HEK293T (cell line): ENCODE data around the gene TMEM179.

Experiments used
- CTCF ChIA-PET: fragments of 350-600 bp; formaldehyde crosslinking; extraction: SDS; loops from one replicate; lab custom pipeline; 2021; ENCODE audit warnings: antibody characterized with exemption, inconsistent platforms; lab: Yijun Ruan, JAX
- POLR2A ChIA-PET: fragments of 350-600 bp; formaldehyde crosslinking; extraction: SDS; loops from one replicate; lab custom pipeline; 2020; ENCODE audit warnings: antibody characterized with exemption, inconsistent platforms; lab: Yijun Ruan, JAX
- DNase-seq: peaks from one replicate; pipeline ENCODE4 v3.0.0; 2012; ENCODE audit warnings: mixed read lengths; ENCODE audit errors: extremely low spot score
- ARNT ChIP-seq: fragments of 450-650 bp; IDR thresholded peaks from 2 replicates; pipeline ENCODE4 v1.6.1; 2017; ENCODE audit warnings: mild to moderate bottlenecking
- BHLHE40 ChIP-seq: fragments of 450-650 bp; IDR thresholded peaks from 2 replicates; pipeline ENCODE4 v1.6.1; 2016; ENCODE audit warnings: mild to moderate bottlenecking, moderate library complexity, borderline replicate concordance
- CTBP1 ChIP-seq: fragments of 450-650 bp; IDR thresholded peaks from 2 replicates; pipeline ENCODE4 v1.6.1; 2016; ENCODE audit warnings: borderline replicate concordance
- ELF4 ChIP-seq: fragments of 450-650 bp; IDR thresholded peaks from 2 replicates; pipeline ENCODE4 v1.6.1; 2017; ENCODE audit warnings: antibody characterized with exemption
- FOXA1 ChIP-seq: fragments of 450-650 bp; IDR thresholded peaks from 2 replicates; pipeline ENCODE4 v1.6.1; 2016; ENCODE audit warnings: mild to moderate bottlenecking
- FOXK2 ChIP-seq: fragments of 450-650 bp; IDR thresholded peaks from 2 replicates; pipeline ENCODE4 v1.6.1; 2016; ENCODE audit warnings: mild to moderate bottlenecking
- FOXM1 ChIP-seq: fragments of 450-650 bp; IDR thresholded peaks from 2 replicates; pipeline ENCODE4 v1.6.1; 2017; ENCODE audit warnings: mild to moderate bottlenecking, borderline replicate concordance
- HDGF ChIP-seq: fragments of 450-650 bp; IDR thresholded peaks from 2 replicates; pipeline ENCODE4 v1.6.1; 2017; ENCODE audit warnings: antibody characterized with exemption, borderline replicate concordance
- L3MBTL2 ChIP-seq: fragments of 450-650 bp; conservative IDR thresholded peaks from 2 replicates; pipeline ENCODE4 v1.6.1; 2016; ENCODE audit warnings: mild to moderate bottlenecking
- LEF1 ChIP-seq: fragments of 450-650 bp; IDR thresholded peaks from 2 replicates; pipeline ENCODE4 v1.6.1; 2017; ENCODE audit warnings: mild to moderate bottlenecking, borderline replicate concordance
- NFRKB ChIP-seq: fragments of 450-650 bp; IDR thresholded peaks from 2 replicates; pipeline ENCODE4 v1.6.1; 2016; ENCODE audit warnings: mild to moderate bottlenecking, moderate library complexity
- PKNOX1 ChIP-seq: fragments of 450-650 bp; IDR thresholded peaks from 2 replicates; pipeline ENCODE4 v1.6.1; 2016
- SP1 ChIP-seq: fragments of 450-650 bp; IDR thresholded peaks from 2 replicates; pipeline ENCODE4 v1.6.1; 2017
- SUZ12 ChIP-seq: fragments of 450-650 bp; IDR thresholded peaks from 2 replicates; pipeline ENCODE4 v1.6.1; 2016; ENCODE audit warnings: mild to moderate bottlenecking
- TARDBP ChIP-seq: fragments of 450-650 bp; IDR thresholded peaks from 2 replicates; pipeline ENCODE4 v1.6.1; 2016
- ZNF384 ChIP-seq: fragments of 450-650 bp; IDR thresholded peaks from 2 replicates; pipeline ENCODE4 v1.6.1; 2016

Gene TMEM179

GRCh38 chr14:104554088-104554607 lies 50.4 kb downstream of the TMEM179 start:
- ChIA-PET CTCF (interaction anchor here (0.7 kb wide), 1 partner anchor 23 kb away, joined by 3 read pairs; no protein-coding TSS in a partner anchor), POLR2A (no interaction called here)
- no peak for TF ChIP-seq FOXM1
- no peak for TF ChIP-seq LEF1
- no peak for TF ChIP-seq CTBP1
- TF ChIP-seq SP1, result no peak
- TF ChIP-seq PKNOX1, result no peak
- TF ChIP-seq FOXA1, result no peak
- TF ChIP-seq HDGF, result no peak
- no peak for TF ChIP-seq SUZ12
- no peak for TF ChIP-seq FOXK2
- no peak for TF ChIP-seq BHLHE40
- no peak for TF ChIP-seq NFRKB
- TF ChIP-seq ELF4, result no peak
- DNase-seq, result no peak

DNA sequence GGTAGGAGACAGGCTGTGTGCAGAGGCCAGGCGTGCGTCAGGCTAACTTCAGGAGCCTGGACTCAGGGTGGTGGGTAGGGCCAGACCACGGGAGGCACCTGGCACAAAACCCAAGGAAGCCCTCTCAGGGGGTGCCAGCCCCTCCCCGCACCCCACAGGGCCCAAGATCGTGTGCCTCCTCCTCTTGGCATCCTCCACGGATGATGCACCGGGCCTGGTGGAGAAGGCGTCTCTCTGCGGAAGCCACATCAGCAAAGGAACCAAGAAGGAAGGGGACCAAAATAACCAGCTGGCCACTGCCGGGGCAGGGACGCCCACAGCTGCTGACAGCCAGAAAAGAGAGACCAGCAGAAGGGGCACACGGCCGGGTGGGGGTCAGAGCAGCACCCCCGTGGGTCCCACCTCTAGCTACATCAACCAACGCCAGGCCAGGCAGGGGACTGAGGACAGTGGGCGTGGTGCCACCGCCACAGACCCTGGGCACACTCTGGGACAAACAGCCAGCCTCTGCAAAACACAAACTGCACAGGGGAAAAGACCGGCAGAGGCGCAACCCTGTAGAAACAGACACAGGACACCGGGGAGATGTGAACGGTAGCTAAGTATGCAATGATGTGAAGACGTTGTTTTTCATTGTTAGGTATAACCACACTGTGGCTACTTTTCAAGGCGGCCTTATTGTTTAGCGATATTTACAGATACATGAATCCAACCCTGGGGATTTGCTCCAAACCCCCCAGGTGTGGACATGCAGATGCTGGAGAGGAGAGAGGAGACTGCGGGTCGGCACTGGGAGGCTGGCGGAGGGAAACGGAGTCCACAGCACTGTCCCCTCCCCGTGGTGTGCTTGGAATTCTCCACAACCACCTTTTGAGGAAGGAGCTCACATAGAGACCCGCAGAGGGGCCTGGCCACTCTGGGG lies 51.1 kb downstream of the TMEM179 start:
- no peak for TF ChIP-seq CTBP1
- TF ChIP-seq TARDBP, result no peak
- TF ChIP-seq ARNT, result no peak
- no peak for TF ChIP-seq ELF4
- no peak for TF ChIP-seq NFRKB
- no peak for TF ChIP-seq FOXA1
- TF ChIP-seq LEF1, result no peak
- TF ChIP-seq HDGF, result no peak
- no peak for TF ChIP-seq SUZ12
- TF ChIP-seq ZNF384, result no peak
- ChIA-PET CTCF (interaction anchor here (0.7 to 1.2 kb wide), 2 partner anchors 11 to 23 kb away, joined by 3 read pairs; no protein-coding TSS in a partner anchor), POLR2A (no interaction called here)
- DNase-seq, result no peak

DNA sequence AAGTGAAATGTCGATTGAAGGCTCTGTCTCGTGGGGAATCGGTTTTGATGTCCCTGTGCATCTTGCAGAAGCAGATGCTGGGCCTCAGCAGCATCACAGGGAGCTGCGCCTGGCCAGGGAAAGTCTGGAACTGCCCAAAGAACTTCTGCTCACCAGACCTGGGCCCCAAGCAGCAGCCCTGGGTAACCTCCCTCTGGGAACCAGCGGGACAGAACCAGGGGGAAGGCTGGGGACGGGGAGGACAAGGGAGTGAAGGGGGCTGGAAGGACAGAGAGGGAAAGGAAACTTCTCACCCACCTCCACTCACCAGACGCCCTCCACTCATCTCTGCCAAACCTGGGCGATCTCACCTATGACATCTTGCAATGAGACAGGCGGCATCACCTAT lies 51.8 kb downstream of the TMEM179 start:
- DNase-seq, result no peak
- POLR2A ChIA-PET, result no interaction called here
- CTCF ChIA-PET, result interaction anchor here (1.2 kb wide), 1 partner anchor 12 kb away, joined by 3 read pairs; no protein-coding TSS in a partner anchor
- TF ChIP-seq PKNOX1, result no peak
- TF ChIP-seq FOXK2, result no peak
- TF ChIP-seq SP1, result no peak
- TF ChIP-seq CTBP1, result no peak
- TF ChIP-seq SUZ12, result no peak
- no peak for TF ChIP-seq HDGF
- TF ChIP-seq ZNF384, result no peak
- TF ChIP-seq ARNT, result no peak
- no peak for TF ChIP-seq ELF4
- no peak for TF ChIP-seq LEF1
- no peak for TF ChIP-seq NFRKB
- TF ChIP-seq L3MBTL2, result no peak
- TF ChIP-seq FOXA1, result no peak

DNA sequence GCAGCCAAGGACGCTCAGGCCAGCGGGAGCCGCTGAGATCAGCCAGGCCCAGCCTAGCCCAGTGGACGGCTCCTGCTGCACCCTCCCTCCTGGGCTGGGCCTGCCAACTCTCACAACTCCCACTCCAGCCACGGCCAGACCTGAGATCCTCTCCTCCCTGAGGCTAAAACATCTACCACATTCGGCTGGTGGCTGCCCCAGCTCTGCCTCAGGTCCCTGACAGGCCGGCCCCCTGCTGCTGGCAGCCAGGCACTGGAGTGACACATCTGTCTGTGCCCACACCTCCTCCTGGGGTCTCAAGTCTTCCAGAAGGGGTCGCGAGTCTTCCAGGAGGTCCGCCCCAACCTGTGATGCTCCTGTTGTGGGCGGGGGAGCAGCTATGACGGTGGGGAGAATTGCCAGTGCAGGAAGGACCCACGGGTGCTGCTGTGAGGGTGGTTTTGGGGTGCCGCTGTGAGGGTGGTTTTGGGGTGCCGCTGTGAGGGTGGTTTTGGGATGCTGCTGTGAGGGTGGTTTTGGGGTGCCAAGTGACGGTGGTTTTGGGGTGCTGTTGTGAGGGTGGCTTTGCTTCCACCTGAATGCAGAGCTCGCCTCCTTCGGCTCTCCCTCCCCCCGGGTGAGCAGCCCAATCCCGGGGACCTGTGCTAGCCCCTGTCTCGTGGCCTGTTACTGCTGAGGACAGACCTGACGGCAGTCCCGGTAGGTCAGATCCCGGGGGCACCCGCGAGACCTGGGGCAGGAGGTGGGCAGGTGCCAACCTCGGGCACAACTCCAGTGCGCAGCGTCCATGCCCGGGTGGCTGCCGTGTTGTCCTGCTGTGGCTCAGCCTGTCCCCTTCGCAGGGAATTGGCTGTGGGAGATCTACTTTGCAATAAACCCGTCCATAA lies 52.5 kb downstream of the TMEM179 start:
- DNase-seq, result no peak
- no peak for TF ChIP-seq ZNF384
- TF ChIP-seq SUZ12, result no peak
- TF ChIP-seq L3MBTL2, result no peak
- no peak for TF ChIP-seq SP1
- no peak for TF ChIP-seq FOXM1
- TF ChIP-seq PKNOX1, result no peak
- no peak for TF ChIP-seq TARDBP
- no peak for TF ChIP-seq ARNT
- no peak for TF ChIP-seq NFRKB
- no peak for TF ChIP-seq ELF4
- TF ChIP-seq FOXA1, result no peak
- ChIA-PET CTCF (no interaction called here), POLR2A (no interaction called here)

DNA sequence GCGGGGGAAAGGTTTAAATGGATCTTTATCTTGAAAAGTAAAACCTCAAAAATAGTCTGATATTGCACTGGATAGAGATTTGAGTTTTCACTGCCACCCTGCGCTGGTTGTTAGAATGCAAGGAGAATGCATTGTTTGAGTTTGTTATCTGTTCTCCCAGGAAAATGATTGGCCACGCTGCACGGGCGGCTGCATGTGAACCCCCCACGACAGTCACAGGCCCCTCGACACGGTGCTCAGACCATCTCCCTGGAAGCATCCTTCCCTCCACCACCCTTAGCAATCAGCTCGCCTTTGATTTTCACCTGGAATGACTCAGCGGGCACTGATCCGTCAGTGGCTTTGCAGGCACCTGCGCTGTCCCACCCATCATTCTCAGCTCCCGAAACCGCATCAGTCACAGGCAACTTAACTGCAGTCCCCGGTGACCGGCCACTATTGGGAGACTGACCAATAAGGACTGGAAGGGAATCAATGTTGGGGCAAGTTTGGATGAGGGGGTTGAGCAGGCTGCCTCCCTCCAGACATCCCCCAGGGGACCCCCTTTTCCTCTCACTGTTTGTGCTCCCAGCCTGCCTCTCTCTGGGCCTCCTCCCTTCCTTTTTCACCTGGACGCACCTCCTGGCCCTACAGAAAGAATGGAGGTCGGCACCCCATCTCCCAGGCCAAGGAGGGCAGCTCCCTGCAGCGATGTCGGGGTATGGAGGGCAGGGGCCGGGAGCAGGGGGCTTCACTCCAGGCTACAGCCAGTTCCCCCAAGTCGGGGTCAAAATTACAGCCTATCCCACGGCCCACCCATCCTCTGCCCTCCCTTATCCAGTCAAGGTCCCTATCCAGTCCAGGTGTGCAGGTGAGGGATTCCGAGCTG lies 53.5 kb downstream of the TMEM179 start:
- POLR2A ChIA-PET, result no interaction called here
- CTCF ChIA-PET, result interaction anchor here (0.7 kb wide), 1 partner anchor 13 kb away, joined by 3 read pairs; no protein-coding TSS in a partner anchor

More for the DNA sequence above, 53.5 kb downstream of the TMEM179 start:
- TF ChIP-seq NFRKB (no peak), TARDBP (no peak), ZNF384 (no peak), FOXM1 (no peak), PKNOX1 (no peak), SP1 (no peak), CTBP1 (no peak), LEF1 (no peak), BHLHE40 (no peak), FOXK2 (no peak), ELF4 (no peak), FOXA1 (no peak)
- DNase-seq, result no peak
